ENCODE data around the gene NXPH4.

Gene NXPH4

DNA sequence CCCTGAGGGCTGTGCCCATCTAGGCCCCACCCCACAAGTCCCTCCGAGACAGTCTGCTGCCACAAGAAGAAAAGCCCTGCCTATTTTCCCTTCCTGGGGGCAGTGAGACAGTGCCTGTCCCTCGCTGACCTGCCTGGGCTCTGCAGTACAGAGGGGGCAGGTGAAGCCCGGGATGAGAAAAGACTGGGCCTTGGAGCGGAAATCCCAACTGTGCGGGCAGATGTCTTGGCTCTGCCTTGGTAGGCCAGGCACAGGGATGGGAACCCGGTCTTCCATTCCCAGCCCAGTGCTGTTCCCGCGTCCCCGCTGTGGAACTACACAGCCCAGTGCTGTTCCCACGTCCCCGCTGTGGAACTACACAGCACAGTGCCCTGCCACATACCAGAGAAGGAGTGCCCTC lies 12.8 kb upstream of the NXPH4 start:
- DNase-seq (ENCODE audit: low read depth in 3 of 3) = no peak

DNA sequence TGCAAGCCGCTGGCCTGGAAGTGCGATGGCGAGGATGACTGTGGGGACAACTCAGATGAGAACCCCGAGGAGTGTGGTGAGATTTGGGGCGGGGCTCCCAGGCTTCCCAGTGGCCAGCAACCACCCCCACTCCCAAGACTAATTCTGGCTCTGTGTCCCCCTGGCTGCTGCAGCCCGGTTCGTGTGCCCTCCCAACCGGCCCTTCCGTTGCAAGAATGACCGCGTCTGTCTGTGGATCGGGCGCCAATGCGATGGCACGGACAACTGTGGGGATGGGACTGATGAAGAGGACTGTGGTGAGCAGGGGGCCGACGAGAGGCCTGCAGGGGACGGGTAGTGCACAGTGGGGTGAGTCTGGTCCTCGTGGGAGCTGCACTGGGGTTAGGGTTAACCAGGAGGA lies 12.1 kb upstream of the NXPH4 start:
- no peak for DNase-seq (ENCODE audit: low read depth in 3 of 3)

DNA sequence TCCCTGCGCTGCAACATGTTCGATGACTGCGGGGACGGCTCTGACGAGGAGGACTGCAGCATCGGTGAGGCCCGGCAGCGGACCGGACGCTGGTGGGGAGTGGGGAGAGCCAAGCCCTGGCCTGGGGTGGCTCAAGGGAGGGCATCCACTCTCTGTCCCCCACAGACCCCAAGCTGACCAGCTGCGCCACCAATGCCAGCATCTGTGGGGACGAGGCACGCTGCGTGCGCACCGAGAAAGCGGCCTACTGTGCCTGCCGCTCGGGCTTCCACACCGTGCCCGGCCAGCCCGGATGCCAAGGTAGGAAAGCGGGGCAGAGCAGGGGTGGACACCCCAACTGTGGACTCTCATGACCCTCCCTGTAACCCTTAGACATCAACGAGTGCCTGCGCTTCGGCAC lies 11.4 kb upstream of the NXPH4 start:
- no peak for DNase-seq (ENCODE audit: low read depth in 3 of 3)

DNA sequence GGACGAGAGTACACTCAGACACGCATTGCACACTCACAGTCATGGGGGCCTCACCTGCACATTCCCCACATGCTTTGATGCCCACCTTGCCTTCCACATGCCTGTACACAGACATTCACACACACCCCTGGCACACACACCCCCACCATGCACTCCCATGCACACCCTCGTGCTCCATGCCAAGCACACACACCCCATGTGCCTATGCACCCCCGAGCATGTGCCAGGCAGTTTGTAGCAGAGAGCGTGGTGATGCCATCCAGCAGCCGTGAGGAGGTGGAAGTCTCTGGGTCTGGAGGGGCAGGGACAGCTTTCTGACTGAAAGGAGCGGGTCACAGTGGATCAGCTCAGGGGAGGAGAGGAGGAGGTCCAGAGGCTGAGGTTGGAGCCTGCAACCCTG lies 10.7 kb upstream of the NXPH4 start:
- DNase-seq (ENCODE audit: low read depth in 3 of 3) = no peak

DNA sequence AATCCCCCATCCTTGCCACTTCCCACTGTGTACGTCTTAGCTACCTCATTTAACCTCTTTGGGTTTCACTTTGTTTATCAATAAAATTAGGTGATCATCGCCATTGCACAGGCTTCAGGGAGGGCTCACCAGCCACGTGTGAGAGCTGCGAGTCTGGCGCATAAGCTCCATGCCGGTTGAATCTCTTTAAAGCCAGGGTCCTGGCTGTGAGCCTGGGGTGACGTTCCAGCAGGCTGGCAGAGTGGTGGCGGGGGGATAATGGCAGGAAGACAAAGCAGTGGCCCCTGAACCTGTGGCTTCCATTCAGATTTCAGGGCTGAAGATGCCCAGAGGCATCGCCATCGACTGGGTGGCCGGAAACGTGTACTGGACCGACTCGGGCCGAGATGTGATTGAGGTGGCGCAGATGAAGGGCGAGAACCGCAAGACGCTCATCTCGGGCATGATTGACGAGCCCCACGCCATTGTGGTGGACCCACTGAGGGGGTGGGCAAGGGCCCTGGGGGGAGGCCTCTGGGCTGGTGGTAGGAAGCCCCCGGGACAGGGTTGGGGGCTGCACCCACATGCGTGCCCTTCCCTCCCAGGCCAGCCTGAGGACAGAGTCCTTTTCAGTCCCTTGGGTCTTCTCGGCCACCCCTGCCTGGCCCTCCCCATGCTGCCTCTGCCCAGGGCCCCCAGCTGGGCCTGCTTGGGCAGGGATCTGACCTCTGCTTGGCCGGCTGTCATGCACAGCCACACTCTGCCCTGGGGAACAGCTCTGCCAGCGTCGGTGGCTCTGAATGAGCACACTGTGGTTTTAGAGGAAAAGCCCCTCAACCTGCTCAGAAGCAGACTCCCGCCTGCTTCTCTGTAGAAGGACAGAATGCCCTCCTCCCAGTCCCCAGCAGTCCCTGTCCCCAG lies 8.6 kb upstream of the NXPH4 start:
- no peak for DNase-seq (ENCODE audit: low read depth in 3 of 3)

DNA sequence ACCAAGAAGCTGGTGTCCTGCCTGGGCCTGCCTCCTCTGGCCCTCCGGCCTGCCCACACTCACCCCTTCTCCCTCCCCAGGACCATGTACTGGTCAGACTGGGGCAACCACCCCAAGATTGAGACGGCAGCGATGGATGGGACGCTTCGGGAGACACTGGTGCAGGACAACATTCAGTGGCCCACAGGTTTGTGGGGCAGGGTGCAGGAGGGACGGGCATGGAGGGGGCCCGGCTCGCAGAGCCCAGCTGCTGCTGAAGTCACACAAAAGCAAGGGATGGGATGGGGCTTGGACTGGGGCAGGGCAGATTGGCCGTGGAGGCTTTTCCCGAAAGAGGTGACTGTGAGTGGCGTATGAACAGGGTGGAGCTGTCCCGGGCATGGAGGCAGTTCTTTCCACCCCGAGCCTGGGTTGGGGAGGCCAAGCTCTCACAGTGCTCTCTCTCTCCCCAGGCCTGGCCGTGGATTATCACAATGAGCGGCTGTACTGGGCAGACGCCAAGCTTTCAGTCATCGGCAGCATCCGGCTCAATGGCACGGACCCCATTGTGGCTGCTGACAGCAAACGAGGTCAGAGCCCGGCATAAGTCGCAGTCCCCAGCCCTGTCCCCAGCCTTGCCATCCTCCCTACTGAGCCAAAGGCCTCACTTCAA lies 7.8 kb upstream of the NXPH4 start:
- DNase-seq (ENCODE audit: low read depth in 3 of 3) = no peak

DNA sequence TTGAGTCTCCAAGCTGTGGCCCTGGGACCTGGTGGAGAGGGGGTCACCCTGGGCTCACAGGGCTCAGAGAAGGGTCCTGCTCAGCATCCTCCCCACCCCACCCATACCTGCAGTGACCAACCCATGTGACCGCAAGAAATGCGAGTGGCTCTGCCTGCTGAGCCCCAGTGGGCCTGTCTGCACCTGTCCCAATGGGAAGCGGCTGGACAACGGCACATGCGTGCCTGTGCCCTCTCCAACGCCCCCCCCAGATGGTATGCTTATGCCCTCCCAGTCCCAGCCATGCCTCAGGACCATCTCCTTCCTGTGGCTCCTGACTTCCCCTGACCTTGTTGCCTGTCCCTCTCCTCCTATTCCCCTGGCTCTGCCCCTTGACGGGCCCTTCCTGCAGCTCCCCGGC lies 6.7 kb upstream of the NXPH4 start:
- no peak for DNase-seq (ENCODE audit: low read depth in 3 of 3)

DNA sequence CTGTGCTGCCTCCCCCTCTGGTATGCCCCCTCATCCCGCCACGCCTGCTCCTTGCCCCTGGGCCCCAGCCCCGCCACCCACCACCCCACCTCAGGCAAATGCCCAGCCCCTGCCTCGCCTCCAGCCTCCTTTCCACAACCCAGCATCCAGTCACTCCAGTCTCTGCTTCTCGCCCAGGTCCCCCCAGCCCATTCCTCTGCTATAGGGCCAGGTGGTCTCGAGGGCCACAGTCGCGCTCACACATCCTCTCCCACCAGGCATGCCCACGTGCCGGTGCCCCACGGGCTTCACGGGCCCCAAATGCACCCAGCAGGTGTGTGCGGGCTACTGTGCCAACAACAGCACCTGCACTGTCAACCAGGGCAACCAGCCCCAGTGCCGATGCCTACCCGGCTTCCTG lies 6.1 kb upstream of the NXPH4 start:
- DNase-seq (ENCODE audit: low read depth in 3 of 3) = no peak

DNA sequence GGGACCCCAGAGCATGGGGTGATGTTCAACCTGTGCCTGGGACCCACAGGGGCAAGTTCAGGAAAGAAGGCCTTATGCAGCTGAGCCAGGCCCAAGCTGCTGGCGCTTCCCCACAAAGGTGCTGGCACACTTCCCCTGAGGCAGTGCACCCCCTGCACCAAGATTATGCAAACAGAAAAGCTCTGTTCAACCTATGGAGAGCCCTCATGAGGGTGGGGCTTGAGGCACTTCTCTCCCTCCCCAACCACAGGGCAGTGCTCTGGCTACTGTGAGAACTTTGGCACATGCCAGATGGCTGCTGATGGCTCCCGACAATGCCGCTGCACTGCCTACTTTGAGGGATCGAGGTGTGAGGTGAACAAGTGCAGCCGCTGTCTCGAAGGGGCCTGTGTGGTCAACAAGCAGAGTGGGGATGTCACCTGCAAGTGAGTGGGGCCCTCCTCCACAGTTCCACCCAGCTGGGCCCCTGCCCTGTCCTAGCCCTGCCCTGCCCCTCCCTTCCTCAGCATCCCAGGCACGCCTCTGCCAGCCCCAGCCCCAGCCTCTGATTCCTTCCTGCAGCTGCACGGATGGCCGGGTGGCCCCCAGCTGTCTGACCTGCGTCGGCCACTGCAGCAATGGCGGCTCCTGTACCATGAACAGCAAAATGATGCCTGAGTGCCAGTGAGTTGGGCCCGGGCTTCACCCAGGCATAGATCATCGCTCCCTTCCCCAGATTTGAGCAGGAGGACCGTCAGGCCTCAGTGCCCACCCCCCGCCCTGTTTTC lies 5.5 kb upstream of the NXPH4 start:
- DNase-seq (ENCODE audit: low read depth in 3 of 3) = no peak

DNA sequence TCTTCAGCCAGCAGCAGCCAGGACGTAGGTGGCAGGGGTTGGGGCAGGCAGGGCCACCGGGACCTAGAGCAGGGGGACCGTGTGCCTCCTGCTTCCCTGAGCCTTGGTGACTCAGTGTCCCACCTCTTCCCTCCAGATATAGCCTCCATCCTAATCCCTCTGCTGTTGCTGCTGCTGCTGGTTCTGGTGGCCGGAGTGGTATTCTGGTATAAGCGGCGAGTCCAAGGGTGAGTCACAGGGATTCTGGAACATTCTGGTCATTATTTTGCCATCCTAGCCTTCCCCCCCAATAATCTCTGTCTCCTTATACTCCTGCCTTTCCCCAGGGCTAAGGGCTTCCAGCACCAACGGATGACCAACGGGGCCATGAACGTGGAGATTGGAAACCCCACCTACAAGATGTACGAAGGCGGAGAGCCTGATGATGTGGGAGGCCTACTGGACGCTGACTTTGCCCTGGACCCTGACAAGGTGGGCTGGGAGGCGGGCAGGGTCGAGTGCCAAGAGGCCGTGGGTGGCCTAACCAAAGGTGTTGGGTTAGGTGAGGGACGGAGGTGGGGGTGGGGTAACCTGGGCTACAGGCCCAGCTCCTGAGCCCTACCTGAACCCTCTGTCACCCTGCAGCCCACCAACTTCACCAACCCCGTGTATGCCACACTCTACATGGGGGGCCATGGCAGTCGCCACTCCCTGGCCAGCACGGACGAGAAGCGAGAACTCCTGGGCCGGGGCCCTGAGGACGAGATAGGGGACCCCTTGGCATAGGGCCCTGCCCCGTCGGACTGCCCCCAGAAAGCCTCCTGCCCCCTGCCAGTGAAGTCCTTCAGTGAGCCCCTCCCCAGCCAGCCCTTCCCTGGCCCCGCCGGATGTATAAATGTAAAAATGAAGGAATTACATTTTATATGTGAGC lies 4.5 kb upstream of the NXPH4 start:
- DNase-seq (ENCODE audit: low read depth in 3 of 3) = no peak

DNA sequence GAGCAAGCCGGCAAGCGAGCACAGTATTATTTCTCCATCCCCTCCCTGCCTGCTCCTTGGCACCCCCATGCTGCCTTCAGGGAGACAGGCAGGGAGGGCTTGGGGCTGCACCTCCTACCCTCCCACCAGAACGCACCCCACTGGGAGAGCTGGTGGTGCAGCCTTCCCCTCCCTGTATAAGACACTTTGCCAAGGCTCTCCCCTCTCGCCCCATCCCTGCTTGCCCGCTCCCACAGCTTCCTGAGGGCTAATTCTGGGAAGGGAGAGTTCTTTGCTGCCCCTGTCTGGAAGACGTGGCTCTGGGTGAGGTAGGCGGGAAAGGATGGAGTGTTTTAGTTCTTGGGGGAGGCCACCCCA lies 3.9 kb upstream of the NXPH4 start:
- no peak for DNase-seq (ENCODE audit: low read depth in 3 of 3)

DNA sequence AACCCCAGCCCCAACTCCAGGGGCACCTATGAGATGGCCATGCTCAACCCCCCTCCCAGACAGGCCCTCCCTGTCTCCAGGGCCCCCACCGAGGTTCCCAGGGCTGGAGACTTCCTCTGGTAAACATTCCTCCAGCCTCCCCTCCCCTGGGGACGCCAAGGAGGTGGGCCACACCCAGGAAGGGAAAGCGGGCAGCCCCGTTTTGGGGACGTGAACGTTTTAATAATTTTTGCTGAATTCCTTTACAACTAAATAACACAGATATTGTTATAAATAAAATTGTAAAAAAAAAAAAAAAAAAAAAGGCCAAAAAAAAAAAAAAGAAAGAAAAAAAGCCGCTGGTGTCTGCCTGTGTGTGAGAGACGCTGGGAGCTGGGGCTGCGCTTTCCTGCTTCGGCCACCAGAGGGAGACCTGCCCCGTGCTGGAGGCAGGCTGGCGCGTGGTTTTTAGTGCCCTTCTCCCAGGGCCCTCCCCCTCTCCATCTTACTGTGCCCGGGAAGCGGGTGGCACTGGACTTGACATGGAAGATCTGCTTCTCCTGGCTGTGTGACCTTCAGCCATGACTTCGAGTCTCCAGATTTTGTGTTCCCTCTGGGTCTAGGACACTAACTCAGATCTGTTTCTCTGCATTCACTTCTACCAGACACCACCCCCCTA lies 3.4 kb upstream of the NXPH4 start:
- DNase-seq (ENCODE audit: low read depth in 3 of 3) = peak; percentile 64 to 75 (median 73)

DNA sequence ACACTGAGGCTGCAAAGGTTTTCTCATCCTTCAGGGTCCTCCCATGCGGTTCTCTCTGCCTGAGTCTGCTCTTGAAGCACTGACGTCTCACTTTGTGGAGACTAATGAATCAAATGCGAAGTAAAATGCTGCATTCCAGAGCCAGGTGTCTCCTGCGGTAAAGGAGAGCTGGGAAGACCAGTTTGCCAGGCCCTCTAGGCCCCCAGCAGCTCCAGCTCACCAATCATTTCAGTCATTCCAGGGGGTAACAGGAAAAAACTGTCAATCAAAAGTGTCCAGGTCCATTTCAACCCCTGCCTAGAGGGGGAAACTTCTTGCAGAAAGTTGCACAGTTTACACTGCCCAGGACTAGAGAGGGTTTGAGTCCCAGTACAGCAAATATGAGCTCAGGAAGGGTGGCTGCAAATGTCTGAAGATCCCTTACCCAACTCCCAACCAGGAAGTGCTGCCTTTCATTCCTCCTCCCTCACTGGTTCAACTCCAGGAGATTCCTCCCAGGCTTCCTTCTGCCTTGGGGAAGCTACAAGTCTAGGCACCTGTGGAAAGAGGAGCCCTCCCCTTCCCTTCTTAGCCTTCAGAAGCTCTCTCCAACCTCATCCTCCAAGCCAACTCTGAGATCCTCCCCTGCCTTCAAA lies 2.7 kb upstream of the NXPH4 start:
- no peak for DNase-seq (ENCODE audit: low read depth in 3 of 3)

DNA sequence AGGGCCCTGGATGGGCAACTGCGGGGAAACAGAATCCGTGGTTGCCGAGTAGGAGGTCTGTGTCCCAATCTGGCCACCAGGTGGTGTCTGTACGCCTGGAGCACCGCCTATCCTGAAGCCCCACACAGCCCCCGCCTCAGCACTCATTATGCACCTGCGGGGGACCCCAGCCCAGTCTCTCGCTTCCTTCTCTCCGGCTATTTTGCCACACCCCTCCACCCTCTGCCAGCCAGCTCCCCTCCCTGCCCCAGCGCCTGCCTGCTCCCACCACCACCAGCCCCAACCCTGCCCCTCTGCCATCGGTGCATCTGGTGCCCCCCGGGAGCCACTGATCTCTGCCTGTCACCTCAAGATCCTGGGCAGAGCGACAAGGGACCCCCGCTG lies 2.2 kb upstream of the NXPH4 start:
- DNase-seq (ENCODE audit: low read depth in 3 of 3) = peak in 2 of 3 donors; percentile 47 to 71

DNA sequence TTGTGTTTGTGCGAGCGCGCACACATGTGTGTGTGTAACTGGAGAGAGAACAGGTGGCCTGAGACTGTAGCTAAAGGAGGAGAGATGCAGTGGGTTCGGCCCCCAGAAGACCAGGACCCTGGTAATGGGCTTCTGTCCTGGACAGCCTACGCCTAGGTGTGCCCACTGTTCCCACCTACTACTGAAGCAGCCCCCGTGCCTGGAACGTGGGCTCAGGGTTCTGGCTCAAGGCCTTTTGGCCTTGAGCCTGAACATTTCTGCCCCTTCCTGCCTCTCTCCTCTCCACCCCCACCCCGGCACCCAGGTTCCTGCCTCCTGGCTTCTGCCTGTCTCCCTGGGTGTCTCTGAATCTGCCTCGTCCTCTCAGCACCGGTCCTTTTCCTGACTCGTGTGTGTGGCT lies 1.5 kb upstream of the NXPH4 start:
- no peak for DNase-seq (ENCODE audit: low read depth in 3 of 3)

DNA sequence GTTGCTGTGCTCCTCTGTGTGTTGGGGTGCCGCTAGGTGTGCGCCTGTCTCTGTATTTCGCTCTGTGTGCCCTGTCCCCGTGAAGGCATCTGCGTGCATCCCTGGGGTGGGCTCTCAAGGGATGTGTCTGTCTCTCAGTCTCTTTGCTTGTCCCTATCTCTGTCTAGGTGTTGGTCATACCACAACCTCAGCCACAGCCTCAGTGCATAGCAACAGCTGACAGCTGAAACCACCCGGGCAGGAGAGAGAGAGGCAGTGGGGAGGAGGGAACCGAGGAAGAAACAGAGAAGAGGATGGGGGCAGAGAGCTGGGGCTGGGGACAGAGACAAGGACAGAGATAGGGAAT lies 953 bp upstream of the NXPH4 start:
- DNase-seq (ENCODE audit: low read depth in 3 of 3) = no peak

DNA sequence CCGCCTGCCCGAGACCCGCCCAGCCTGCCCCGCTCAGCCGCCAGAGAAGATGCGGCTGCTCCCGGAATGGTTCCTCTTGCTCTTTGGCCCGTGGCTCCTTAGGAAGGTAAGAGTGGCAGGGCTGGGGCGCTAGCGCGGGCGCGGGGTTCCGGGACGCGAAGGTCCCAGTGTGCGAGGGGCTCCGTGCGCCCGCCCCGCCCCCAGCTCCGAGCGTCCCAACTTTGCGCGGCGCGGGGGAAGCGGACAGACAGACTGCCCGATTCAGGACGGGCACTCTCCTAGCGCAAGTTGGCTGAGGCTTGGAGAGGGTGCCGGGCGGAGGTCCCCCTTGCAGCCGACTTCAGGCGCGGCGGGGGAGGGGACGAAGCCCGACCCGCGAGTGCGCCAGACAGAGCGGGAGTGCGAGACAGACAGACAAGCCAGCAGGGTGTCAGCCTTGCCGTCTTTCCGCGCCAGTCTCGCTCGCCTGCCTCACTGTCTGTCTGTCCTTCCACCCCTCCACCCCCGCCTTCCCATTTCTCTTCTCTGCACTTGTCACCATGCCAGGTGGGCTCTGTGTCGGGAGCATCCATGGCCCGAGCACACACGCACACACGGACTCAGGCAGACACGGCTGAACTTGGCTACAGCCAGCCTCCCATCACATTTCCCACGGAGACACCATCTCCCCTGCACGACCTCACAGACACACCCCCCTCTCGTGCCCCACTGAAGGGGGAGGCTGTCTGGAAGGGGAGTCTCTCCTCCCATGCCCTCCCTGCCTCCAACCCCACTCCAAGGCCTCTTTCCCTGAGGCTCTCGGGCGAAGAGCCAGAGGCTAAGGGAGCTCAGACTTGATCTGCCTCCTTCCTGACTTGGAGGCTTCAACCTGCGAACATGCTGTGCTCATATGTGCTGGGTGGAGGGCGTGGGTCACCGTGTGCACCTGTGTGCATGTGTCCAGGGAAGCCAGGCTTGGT lies 606 bp downstream of the NXPH4 start:
- no peak for DNase-seq (ENCODE audit: low read depth in 3 of 3)

DNA sequence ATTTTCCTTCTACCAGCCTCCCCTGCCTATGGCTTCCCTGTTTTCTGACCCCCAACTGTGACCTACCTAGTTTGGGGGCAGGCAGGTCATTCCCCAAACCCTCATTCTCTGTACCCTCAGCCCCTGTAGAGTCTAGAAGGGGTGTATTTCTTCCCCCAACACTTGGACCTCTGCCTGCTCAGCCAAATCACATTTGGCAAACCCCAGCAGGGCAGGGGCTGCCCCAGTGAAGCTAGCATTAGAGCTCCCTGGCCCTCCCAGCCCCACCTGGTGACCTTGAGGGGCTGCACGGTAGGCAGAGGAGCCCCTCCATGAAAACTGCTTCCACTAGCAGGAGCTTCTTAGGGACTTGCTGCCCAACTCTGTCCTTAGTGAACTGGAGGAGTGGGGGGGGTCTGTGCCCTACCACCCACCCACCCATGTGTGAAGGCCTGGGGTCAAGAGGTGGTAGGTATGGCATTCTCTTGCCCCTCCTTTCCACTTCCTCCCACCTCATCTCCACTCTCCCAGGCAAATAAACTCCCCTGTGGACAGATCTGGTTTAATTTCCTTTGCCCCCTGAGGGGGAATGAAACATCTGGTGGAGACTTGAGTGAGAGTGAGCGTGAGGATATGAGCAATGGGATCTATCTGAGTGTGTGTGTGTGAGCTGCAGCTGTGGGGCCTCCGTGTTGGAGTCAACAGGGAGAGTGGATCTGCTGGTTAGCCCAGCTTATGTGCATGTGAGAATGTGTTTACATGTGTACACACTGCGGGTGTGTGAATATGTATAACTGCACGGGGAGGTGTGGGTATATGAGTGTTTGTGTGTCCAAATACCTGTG lies 1.6 kb downstream of the NXPH4 start:
- no peak for DNase-seq (ENCODE audit: low read depth in 3 of 3)

Data from stimulated activated CD4-positive, alpha-beta T cell treated with anti-CD3 and anti-CD28 coated beads, TNF-alpha, amount 100 ng/mL, for 48 hours (primary cell).